ENCODE measurements around the gene WDR54. TPM values are rescaled to one million over a fixed set of nuclear protein-coding genes. Genes with fewer than 3 reads are reported as not detected.

Gene WDR54
- total RNA-seq, 1 donor from 2014 or later, result 60.3 TPM

- intact Hi-C loops (cut with micrococcal nuclease), result loop anchor here (1.0 kb wide), 2 partner anchors 7 to 149 kb away; no protein-coding TSS in a partner anchor
These were observed 21.7 kb upstream of the WDR54 start for GRCh38 chr2:74399785-74400184.

- intact Hi-C loops (cut with micrococcal nuclease), result no loop called here
These were observed 19.6 kb upstream of the WDR54 start for GRCh38 chr2:74401891-74402290.

- intact Hi-C loops (cut with micrococcal nuclease), result no loop called here
These were observed 15.5 kb upstream of the WDR54 start for GRCh38 chr2:74406035-74406434.

- intact Hi-C loops (cut with micrococcal nuclease), result no loop called here
These were observed 13.8 kb upstream of the WDR54 start for GRCh38 chr2:74407682-74408081.

- intact Hi-C loops (cut with micrococcal nuclease), result no loop called here
These were observed 8.4 kb upstream of the WDR54 start for GRCh38 chr2:74413001-74413698.

GRCh38 chr2:74414441-74414840 is 7.1 kb upstream of the WDR54 start:
- intact Hi-C loops (cut with micrococcal nuclease), result no loop called here

GRCh38 chr2:74414881-74415761 is 6.4 kb upstream of the WDR54 start:
- intact Hi-C loops (cut with micrococcal nuclease), result no loop called here

- intact Hi-C loops (cut with micrococcal nuclease), result no loop called here
These were observed 5.7 kb upstream of the WDR54 start for GRCh38 chr2:74415762-74416395.

- intact Hi-C loops (cut with micrococcal nuclease), result no loop called here
These were observed 4.8 kb upstream of the WDR54 start for GRCh38 chr2:74416778-74417177.

GRCh38 chr2:74417197-74417596 is 4.3 kb upstream of the WDR54 start:
- intact Hi-C loops (cut with micrococcal nuclease), result no loop called here

GRCh38 chr2:74417763-74418162 is 3.8 kb upstream of the WDR54 start:
- intact Hi-C loops (cut with micrococcal nuclease), result no loop called here

GRCh38 chr2:74418312-74418711 is 3.2 kb upstream of the WDR54 start:
- intact Hi-C loops (cut with micrococcal nuclease), result no loop called here

- intact Hi-C loops (cut with micrococcal nuclease), result no loop called here
These were observed 2.2 kb upstream of the WDR54 start for GRCh38 chr2:74419345-74419744.

GRCh38 chr2:74420006-74420405 is 1.5 kb upstream of the WDR54 start:
- intact Hi-C loops (cut with micrococcal nuclease), result loop anchor here (2.0 kb wide), 1 partner anchor 241 kb away; the partner anchor contains the start of gene MOB1A

- intact Hi-C loops (cut with micrococcal nuclease), result loop anchor here (1.0 to 2.0 kb wide), 7 partner anchors 28 to 242 kb away; partner anchors contain the start of genes AUP1, HTRA2, MOB1A and SEMA4F
These were observed 957 bp upstream of the WDR54 start for GRCh38 chr2:74420443-74421103.

- intact Hi-C loops (cut with micrococcal nuclease), result no loop called here
These were observed 1.9 kb downstream of the WDR54 start for GRCh38 chr2:74423231-74424095.

GRCh38 chr2:74424139-74424992 is 2.8 kb downstream of the WDR54 start:
- intact Hi-C loops (cut with micrococcal nuclease), result no loop called here

GRCh38 chr2:74424995-74425406 is 3.5 kb downstream of the WDR54 start:
- intact Hi-C loops (cut with micrococcal nuclease), result no loop called here

GRCh38 chr2:74425523-74425922 is 4.0 kb downstream of the WDR54 start:
- intact Hi-C loops (cut with micrococcal nuclease), result no loop called here
